22Rv1 (cell line): ENCODE results near the gene WDR17.

Experiments used
- CTCF ChIP-seq: fragments of 450-650 bp; IDR thresholded peaks from 2 replicates; pipeline ENCODE4 v1.5.1; 2017; ENCODE audit warnings: mild to moderate bottlenecking
- ZFX ChIP-seq: fragments of 450-650 bp; IDR thresholded peaks from 2 replicates; pipeline ENCODE4 v1.6.1; 2017; ENCODE audit warnings: antibody characterized with exemption, borderline replicate concordance

- TF ChIP-seq CTCF (no peak), ZFX (no peak)
Observed at GRCh38 chr4:176063718-176064117, 1.9 kb upstream of the WDR17 start.
